ENCODE results near the gene ZNF830.
A peak's percentile ranks its signal among the peaks of the same experiment; 100 is the strongest.
"Not testable (repeated sequence)": the region's sequence is repeated elsewhere in the genome, so short reads cannot be mapped to it uniquely, and the experiment has no call there.

The ZNF830 gene

GRCh38 chr17:34993031-34993430, 31.7 kb downstream of the ZNF830 start:
- no peak for DNase-seq

DNA sequence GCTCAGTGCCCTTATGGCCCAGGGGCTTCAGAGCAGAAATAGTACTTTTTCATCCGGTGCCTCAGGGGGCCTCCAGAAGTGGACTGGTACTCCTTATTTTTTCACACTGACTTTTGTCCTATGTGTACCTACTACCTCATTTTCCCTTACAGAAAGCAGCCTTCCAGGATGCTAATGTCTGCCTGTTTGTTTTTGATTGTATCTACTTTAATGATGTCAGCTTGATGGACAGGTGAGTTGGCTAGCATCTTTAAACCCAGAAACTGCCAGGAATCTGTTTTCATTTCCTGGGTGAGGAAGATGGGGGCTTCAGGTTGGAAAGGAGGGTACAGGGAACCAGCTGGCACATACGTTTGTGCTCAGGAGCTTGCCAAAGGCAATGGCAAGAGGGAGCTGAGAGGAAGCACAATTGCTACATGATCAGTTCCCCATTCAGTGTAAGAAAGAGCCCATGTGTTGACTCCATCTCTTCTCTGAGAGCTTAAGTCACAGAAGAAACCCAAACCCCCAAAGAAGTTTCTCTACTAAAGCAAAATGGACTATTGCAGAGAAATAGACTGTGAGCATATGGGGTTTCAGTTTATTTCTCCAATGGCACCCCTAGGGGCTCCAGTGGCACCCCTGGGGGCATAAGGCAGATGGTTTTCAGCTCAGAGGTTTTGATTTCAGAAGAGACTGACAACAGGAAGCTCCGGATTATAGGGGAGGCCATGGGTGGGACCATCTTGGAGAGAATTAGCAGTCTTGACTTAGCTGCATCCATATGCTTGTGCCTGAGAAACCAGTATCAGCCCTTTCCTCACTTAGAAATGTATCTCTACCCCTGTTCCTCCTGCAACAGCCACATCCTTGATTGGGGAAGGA, 35.3 kb downstream of the ZNF830 start:
- no peak for DNase-seq

GRCh38 chr17:34997355-34997862, 36.1 kb downstream of the ZNF830 start:
- no peak for DNase-seq

- DNase-seq: peak; percentile 54 to 80 (median 67)
These were observed 36.9 kb downstream of the ZNF830 start for GRCh38 chr17:34998205-34998604.

DNA sequence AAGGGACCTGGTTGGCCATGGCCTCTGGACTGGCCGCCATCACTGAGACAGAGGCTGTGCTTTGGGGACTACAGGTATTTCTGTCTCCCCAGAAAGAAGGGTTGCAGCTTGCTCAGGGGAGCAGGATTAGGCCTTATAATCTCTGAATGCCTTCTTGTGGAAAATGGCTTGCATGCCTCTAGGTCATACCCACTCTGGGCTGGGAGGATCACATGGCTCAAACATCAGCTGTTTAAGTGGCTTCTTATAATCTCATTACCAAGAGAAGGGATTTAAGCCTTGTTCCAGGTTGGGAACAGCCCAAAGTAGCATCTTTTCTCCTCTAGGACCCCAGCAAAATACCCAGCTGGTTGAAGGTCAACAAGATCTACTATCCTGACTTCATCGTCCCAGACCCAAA, 38.1 kb downstream of the ZNF830 start:
- DNase-seq: no peak

- DNase-seq: not testable (repeated sequence)
These were observed 39.6 kb downstream of the ZNF830 start for GRCh38 chr17:35000965-35001364.

GRCh38 chr17:35001549-35001948, 40.2 kb downstream of the ZNF830 start:
- no peak for DNase-seq

DNA sequence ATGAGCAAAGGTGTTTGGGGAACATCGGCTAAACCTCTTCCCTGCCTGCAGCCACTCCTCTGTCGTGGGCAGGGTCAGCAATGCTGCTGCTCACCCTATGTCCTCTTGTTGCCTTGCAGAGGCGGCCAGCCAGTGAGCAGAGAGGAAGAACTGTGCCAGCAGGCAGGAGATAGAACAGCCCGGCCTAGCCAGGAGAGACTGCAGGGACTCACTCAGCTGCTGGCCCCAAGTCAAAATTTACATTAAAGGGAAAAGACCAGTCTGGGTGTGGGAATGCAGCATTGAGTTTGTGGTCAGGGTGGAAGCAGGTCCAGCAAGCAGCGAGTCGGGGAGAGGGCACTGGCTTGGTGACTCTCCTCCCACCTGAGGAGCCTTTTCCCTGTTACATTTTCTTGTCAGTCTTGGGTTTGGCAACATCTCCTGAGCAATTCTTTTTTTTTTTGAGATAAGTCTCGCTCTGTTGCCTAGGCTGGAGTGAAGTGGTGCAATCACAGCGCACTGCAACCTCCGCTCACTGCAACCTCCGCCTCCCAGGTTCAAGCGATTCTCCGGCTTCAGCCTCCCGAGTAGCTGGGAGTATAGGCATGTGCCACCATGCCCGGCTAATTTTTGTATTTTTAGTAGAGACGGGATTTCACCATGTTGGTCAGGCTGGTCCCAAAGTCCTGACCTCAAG, 41.7 kb downstream of the ZNF830 start:
- no peak for DNase-seq

DNA sequence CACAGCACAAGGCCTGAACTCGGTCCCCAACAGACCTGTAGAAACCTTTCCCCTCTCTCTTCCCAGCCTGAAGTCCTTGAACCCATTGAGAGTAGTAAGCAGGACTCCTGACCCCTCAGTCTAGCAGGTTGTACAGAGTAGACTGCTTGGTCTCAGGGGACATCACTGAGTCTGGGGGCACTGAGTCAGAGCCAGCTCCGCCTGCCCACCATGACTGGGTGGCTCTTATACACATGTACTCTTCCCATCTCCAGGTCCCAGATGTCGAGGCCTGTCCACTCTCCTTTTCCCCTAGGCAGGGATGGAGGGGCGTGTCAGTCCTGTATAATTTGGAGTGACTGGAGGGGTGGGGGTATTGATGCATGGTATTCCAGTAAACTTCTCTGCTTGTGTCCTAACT, 42.4 kb downstream of the ZNF830 start:
- no peak for DNase-seq

DNA sequence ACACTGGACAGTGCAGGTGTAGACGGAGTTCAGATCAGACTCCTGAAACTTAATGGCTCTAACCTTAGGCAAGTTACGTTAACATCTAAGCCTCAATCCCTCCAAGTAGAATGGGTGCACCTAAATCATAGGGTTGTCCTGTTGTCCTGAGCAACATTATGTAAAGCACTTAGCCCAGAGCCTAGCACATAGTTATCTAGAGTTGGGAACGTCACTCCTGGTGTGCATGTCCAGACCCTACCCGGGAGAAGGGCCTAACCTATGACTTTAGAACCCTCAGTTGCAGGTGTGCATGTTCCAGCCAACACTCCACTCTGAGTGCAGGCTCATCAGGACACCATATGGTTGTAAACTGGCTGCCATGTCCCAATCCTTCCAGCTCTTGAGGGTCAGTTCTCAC, 45.0 kb downstream of the ZNF830 start:
- no peak for DNase-seq

DNA sequence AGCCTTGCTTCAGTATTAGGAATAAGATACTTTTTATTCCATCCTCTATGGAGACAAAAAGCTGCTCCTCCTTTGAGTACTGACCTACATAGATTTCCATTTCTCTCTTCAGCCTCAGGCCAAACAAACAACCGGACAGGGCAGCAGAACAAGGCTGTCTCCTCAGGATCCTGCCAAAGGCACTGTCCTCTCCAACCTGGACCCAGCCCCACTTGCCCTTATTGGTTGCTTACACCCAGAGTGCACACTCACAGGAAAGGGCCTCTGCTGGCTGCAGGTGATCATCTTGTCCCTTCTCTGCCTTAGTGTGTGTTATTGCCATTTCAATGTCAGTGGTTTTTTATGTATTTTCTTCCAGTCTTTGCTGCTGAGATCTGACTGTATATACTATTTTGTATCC, 45.6 kb downstream of the ZNF830 start:
- no peak for DNase-seq

DNA sequence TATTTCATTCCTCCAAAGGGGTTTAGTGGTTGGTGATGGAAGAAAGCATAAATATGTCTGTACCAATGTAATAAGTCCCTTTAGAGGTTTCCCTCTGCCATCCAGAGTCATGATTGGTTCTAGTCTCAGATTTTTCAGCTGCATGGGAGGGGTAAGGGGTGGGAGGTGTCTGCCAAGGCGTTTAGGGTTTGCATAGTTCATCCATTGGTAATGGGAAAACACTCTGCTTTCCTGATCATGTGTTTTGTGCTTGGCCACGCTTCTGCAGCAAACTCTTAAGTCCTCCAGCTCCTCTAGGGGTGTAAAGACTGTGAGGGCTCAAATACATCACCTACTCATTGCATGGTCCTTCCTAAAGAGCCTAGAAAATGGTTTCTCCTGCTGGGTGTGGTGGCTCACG, 48.8 kb downstream of the ZNF830 start:
- DNase-seq: no peak

GRCh38 chr17:35011671-35012216, 50.4 kb downstream of the ZNF830 start:
- DNase-seq: no peak

Data from T-helper 1 cell (primary cell).